H9 (cell line): ENCODE measurements around the gene PRSS56. TPM values are rescaled to one million over a fixed set of nuclear protein-coding genes. Genes with fewer than 3 reads are reported as not detected.

Experiments
- DNase-seq: peaks from one replicate; pipeline ENCODE4 v3.0.0-alpha.2; 2017
- H2AFZ ChIP-seq: one replicate; pipeline ENCODE4 v1.6.1; 2013; ENCODE audit warnings: mild to moderate bottlenecking, low read length, control low read depth, moderate library complexity
- H2AK5ac ChIP-seq: 2 replicates; pipeline ENCODE4 v1.6.1; 2013; ENCODE audit warnings: low read length, control low read depth, mixed read lengths; ENCODE audit not compliant: insufficient read length
- H2BK120ac ChIP-seq: one replicate; pipeline ENCODE4 v1.6.1; 2013; ENCODE audit warnings: low read depth, mild to moderate bottlenecking, low read length, control low read depth, inconsistent platforms; ENCODE audit not compliant: poor library complexity, severe bottlenecking
- H2BK12ac ChIP-seq: 2 replicates; pipeline ENCODE4 v1.6.1; 2013; ENCODE audit warnings: low read length, control low read depth, mixed read lengths, low read depth; ENCODE audit not compliant: insufficient read length
- H2BK15ac ChIP-seq: 2 replicates; pipeline ENCODE4 v1.6.1; 2013; ENCODE audit warnings: low read depth, low read length, control low read depth
- H2BK20ac ChIP-seq: one replicate; pipeline ENCODE4 v1.6.1; 2013; ENCODE audit warnings: low read depth, mild to moderate bottlenecking, low read length, control low read depth, inconsistent platforms; ENCODE audit not compliant: poor library complexity, severe bottlenecking
- H2BK5ac ChIP-seq: 2 replicates; pipeline ENCODE4 v1.6.1; 2013; ENCODE audit warnings: low read length, control low read depth, mixed read lengths; ENCODE audit not compliant: insufficient read length
- H3K14ac ChIP-seq: 2 replicates; pipeline ENCODE4 v1.6.1; 2013; ENCODE audit warnings: low read length, control low read depth; ENCODE audit not compliant: insufficient read depth
- H3K18ac ChIP-seq: 2 replicates; pipeline ENCODE4 v1.6.1; 2013; ENCODE audit warnings: low read depth, mild to moderate bottlenecking, mixed read lengths, low read length, control low read depth; ENCODE audit not compliant: insufficient read length
- H3K23ac ChIP-seq: 2 replicates; pipeline ENCODE4 v1.6.1; 2013; ENCODE audit warnings: low read length, control low read depth, mixed read lengths, low read depth; ENCODE audit not compliant: insufficient read length
- H3K23me2 ChIP-seq: 2 replicates; pipeline ENCODE4 v1.6.1; 2013; ENCODE audit warnings: low read depth, mild to moderate bottlenecking, mixed read lengths, low read length, control low read depth; ENCODE audit not compliant: insufficient read length, poor library complexity, severe bottlenecking
- H3K27ac ChIP-seq: 2 replicates; pipeline ENCODE4 v1.5.1; 2013; ENCODE audit warnings: low read length, control low read depth, mixed read lengths, low read depth; ENCODE audit not compliant: insufficient read length
- H3K27me3 ChIP-seq: 2 replicates; pipeline ENCODE4 v1.6.1; 2013; ENCODE audit warnings: low read length, control low read depth, inconsistent platforms; ENCODE audit not compliant: insufficient read depth
- H3K4ac ChIP-seq: 2 replicates; pipeline ENCODE4 v1.6.1; 2013; ENCODE audit warnings: low read depth, mild to moderate bottlenecking, control low read depth, inconsistent platforms, low read length, moderate library complexity
- H3K4me1 ChIP-seq: 2 replicates; pipeline ENCODE4 v1.6.1; 2013; ENCODE audit warnings: low read length, control low read depth, inconsistent platforms; ENCODE audit not compliant: insufficient read depth
- H3K4me2 ChIP-seq: 2 replicates; pipeline ENCODE4 v1.6.1; 2013; ENCODE audit warnings: low read length, control low read depth, mixed read lengths; ENCODE audit not compliant: insufficient read length, insufficient read depth
- H3K56ac ChIP-seq: 2 replicates; pipeline ENCODE4 v1.6.1; 2013; ENCODE audit warnings: low read depth, mild to moderate bottlenecking, mixed read lengths, low read length, control low read depth; ENCODE audit not compliant: insufficient read length
- H3K79me1 ChIP-seq: 2 replicates; pipeline ENCODE4 v1.6.1; 2013; ENCODE audit warnings: low read depth, mild to moderate bottlenecking, moderate library complexity, low read length, control low read depth, inconsistent platforms; ENCODE audit not compliant: insufficient read depth, poor library complexity, severe bottlenecking
- H3K79me2 ChIP-seq: 2 replicates; pipeline ENCODE4 v1.6.1; 2013; ENCODE audit warnings: low read length, control low read depth, inconsistent platforms; ENCODE audit not compliant: insufficient read depth
- H3K9ac ChIP-seq: 2 replicates; pipeline ENCODE4 v1.6.1; 2013; ENCODE audit warnings: low read length, control low read depth, mixed read lengths; ENCODE audit not compliant: insufficient read length; ENCODE audit errors: extremely low read depth
- H3K9me3 ChIP-seq: one replicate; pipeline ENCODE4 v1.6.1; 2013; ENCODE audit warnings: low read depth, low read length, inconsistent platforms; ENCODE audit not compliant: control insufficient read depth
- H3T11ph ChIP-seq: one replicate; pipeline ENCODE4 v1.6.1; 2013; ENCODE audit warnings: mild to moderate bottlenecking, low read length, control low read depth, inconsistent platforms
- H4K20me1 ChIP-seq: one replicate; pipeline ENCODE4 v1.6.1; 2013; ENCODE audit not compliant: control insufficient read depth, insufficient read length, insufficient read depth
- H4K5ac ChIP-seq: 2 replicates; pipeline ENCODE4 v1.6.1; 2013; ENCODE audit warnings: low read depth, mild to moderate bottlenecking, mixed read lengths, low read length, control low read depth; ENCODE audit not compliant: insufficient read length
- H4K8ac ChIP-seq: replicated peaks from 2 replicates; pipeline ENCODE4 v1.6.1; 2013; ENCODE audit warnings: low read length, control low read depth, mixed read lengths, low read depth; ENCODE audit not compliant: insufficient read length
- H4K91ac ChIP-seq: 2 replicates; pipeline ENCODE4 v1.6.1; 2013; ENCODE audit warnings: low read depth, mild to moderate bottlenecking, moderate library complexity, mixed read lengths, low read length, control low read depth; ENCODE audit not compliant: insufficient read length
- H3K27ac Mint-ChIP-seq, 3 experiments: 2 replicates in 2 of 3; 3 replicates in 1 of 3; pipeline ENCODE4 v1.8.0; 2020 to 2021; ENCODE audit warnings: mixed read lengths in 3 of 3, mild to moderate bottlenecking in 1 of 3, moderate library complexity in 1 of 3
- H3K27me3 Mint-ChIP-seq: 2 replicates; pipeline ENCODE4 v1.8.0; 2021; ENCODE audit warnings: low read depth, mild to moderate bottlenecking, moderate library complexity, mixed read lengths
- H3K36me3 Mint-ChIP-seq, 3 experiments: 2 replicates in 2 of 3; 3 replicates in 1 of 3; pipeline ENCODE4 v1.8.0; 2020 to 2021; ENCODE audit warnings: low read depth in 3 of 3, mixed read lengths in 3 of 3; ENCODE audit not compliant: insufficient read depth in 1 of 3
- H3K4me1 Mint-ChIP-seq, 2 experiments: 2 replicates each; pipeline ENCODE4 v1.8.0; 2020; ENCODE audit warnings: mixed read lengths in 2 of 2
- H3K4me3 Mint-ChIP-seq, 2 experiments: 2 replicates in 1 of 2; 3 replicates in 1 of 2; pipeline ENCODE4 v1.8.0; 2020 to 2021; ENCODE audit warnings: mild to moderate bottlenecking in 2 of 2, mixed read lengths in 2 of 2, moderate library complexity in 1 of 2
- H3K9me3 Mint-ChIP-seq, 2 experiments: 2 replicates in 1 of 2; 3 replicates in 1 of 2; pipeline ENCODE4 v1.8.0; 2020; ENCODE audit warnings: mild to moderate bottlenecking in 2 of 2, mixed read lengths in 2 of 2, moderate library complexity in 1 of 2
- CTCF ChIP-seq: fragments of 200-600 bp; sonication (generic); conservative IDR thresholded peaks from 3 replicates; pipeline ENCODE4 v1.8.0; 2021; ENCODE audit warnings: antibody characterized with exemption, mild to moderate bottlenecking
- WGBS: extraction: QIAGEN DNeasy Blood & Tissue Kit; methylation state at CpG from one replicate; pipeline ENCODE4 v1.1.7; 2013; ENCODE audit warnings: missing lambda C conversion rate, low lambda C conversion rate, mixed read lengths; ENCODE audit not compliant: insufficient read length; ENCODE audit errors: extremely low coverage; 5-methylcytosine and 5-hydroxymethylcytosine counted together
- total RNA-seq: library from RNA; stranded (reverse); gene quantifications from 2 replicates; pipeline ENCODE4 v1.2.1, GENCODE V29; 2021

PRSS56 gene
- total RNA-seq, 1 experiment from 2014 or later: not detected

GRCh38 chr2:232502511-232502910, 17.7 kb upstream of the PRSS56 start:
- Histone ChIP-seq H3K23me2 (peaks cover 12% of the 10 kb centered on the region), H3K27me3 (peaks cover 17% of the 10 kb centered on the region), H2BK12ac (no peak overlapping the region), H4K8ac (no peak overlapping the region), H3K14ac (peak overlapping the region; percentile 45), H3K18ac (peak overlapping the region; percentile 10), H4K20me1 (peaks cover 3% of the 10 kb centered on the region), H2AFZ (no peak overlapping the region), H2BK5ac (no peak overlapping the region), H3K4ac (no peak overlapping the region), H2BK20ac (no peak overlapping the region), H4K5ac (no peak overlapping the region), H3K9me3 (no peaks in the 10 kb centered on the region), H2AK5ac (no peak overlapping the region), H2BK120ac (no peak overlapping the region), H3K56ac (no peak overlapping the region), H3T11ph (no peak overlapping the region), H3K79me1 (no peaks in the 10 kb centered on the region), H3K4me1 (0 out of 2 replicates have a peak, but pooled peaks cover 3% of the 10 kb centered on the region), H3K9ac (no peak overlapping the region), H3K27ac (no peak overlapping the region), H3K23ac (no peak overlapping the region), H4K91ac (no peak overlapping the region), H3K79me2 (no peaks in the 10 kb centered on the region), H2BK15ac (no peak overlapping the region), H3K4me2 (peak overlapping the region; percentile 88)
- no peaks in the 10 kb centered on the region for H3K36me3 Mint-ChIP-seq
- peaks cover 81% of the 10 kb centered on the region for H3K27me3 Mint-ChIP-seq
- TF ChIP-seq CTCF: no peak
- no peak for DNase-seq
- peaks cover 17 to 62% of the 10 kb centered on the region in 2 experiments for H3K4me1 Mint-ChIP-seq
- no CpG with 5 or more reads among the region's 21 CpGs for WGBS
- H3K4me3 Mint-ChIP-seq: peak overlapping the region; percentile 69 to 91
- no peaks in the 10 kb centered on the region; a peak in 1 of 5 replicates for H3K9me3 Mint-ChIP-seq
- no peak overlapping the region for H3K27ac Mint-ChIP-seq
